Testis (tissue), 2 donors: ENCODE data around the gene FAM184A.

Experiments used
- CTCF ChIP-seq, 3 experiments: fragments of 450-650 bp in 2 of 3; fragments of 200-600 bp in 1 of 3; sonication (generic) in 1 of 3; IDR thresholded peaks; one replicate each; pipeline ENCODE4 v1.5.1; 2016 to 2019; ENCODE audit warnings: antibody characterized with exemption in 3 of 3, mild to moderate bottlenecking in 2 of 3, moderate library complexity in 1 of 3
- POLR2A ChIP-seq: fragments of 450-650 bp; IDR thresholded peaks from one replicate; pipeline ENCODE4 v1.6.1; 2017; ENCODE audit warnings: antibody characterized with exemption, mild to moderate bottlenecking, moderate library complexity

- TF ChIP-seq CTCF (IDR thresholded peaks at IDR 0.05), result no peak
- no peak for TF ChIP-seq POLR2A
These were observed 24.4 kb upstream of the FAM184A start for GRCh38 chr6:119102901-119103300.
